Erythroblast (primary cell): Measurements from ENCODE around the gene SIX1.

Source experiments
- GATA1 ChIP-seq: IDR thresholded peaks from 2 replicates; pipeline ENCODE4 v1.6.1; 2011; ENCODE audit warnings: low read depth, mild to moderate bottlenecking, control low read depth, low read length, moderate library complexity
- POLR2A ChIP-seq: IDR thresholded peaks from 2 replicates; pipeline ENCODE4 v1.6.1; 2011; ENCODE audit warnings: mild to moderate bottlenecking, low read length

DNA sequence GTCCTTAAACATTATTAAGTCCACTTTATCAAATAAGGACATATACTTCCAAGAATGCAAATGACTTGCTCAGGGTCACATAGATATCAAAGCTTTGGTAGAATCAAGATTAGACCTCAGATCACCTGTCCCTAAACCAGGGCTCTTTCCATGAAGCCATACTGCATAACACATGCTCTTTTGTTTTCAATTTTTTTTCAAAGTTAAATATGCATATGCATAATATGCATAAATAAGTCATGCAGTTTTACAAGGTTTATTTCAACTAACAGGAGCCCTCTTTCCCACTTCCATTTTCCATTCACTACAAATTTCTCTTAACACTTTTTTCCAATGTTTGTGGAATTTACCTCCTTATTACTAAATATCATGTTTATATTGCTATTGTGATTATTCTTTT, 53.1 kb downstream of the SIX1 start:
- TF ChIP-seq POLR2A (no peak), GATA1 (no peak)
